ENCODE data around the gene C1GALT1. TPM values are rescaled to one million over a fixed set of nuclear protein-coding genes. Genes with fewer than 3 reads are reported as not detected.

C1GALT1 gene
- total and polyA plus RNA-seq, 2 donors: 12.7 to 28.9 TPM

GRCh38 chr7:7251742-7252141, 69.4 kb downstream of the C1GALT1 start:
- no peaks in the 10 kb centered on the region for H3K27me3 ChIP-seq (ENCODE audit: control insufficient read depth in 2 of 2, insufficient read depth in 1 of 2, low read length in 1 of 2)
- H3K4me3 ChIP-seq (ENCODE audit: low read length in 2 of 2): no peak overlapping the region
- 26% methylated on average over 2 of the region's 2 CpGs for WGBS
- H3K4me1 ChIP-seq (ENCODE audit: control insufficient read depth in 2 of 2, insufficient read depth in 2 of 2, low read length in 2 of 2): no peaks in the 10 kb centered on the region
- H3K27ac ChIP-seq (ENCODE audit: low read depth in 1 of 2, low read length in 1 of 2): no peak overlapping the region
- H3K36me3 ChIP-seq (ENCODE audit: control insufficient read depth in 2 of 2, insufficient read depth in 2 of 2, low read length in 1 of 2): peaks cover 0 to 2% of the 10 kb centered on the region in 2 donors
- peak in 1 of 9 donors; percentile 6 for DNase-seq (ENCODE audit: low read depth in 6 of 9, low spot score in 9 of 9)
- H3K9me3 ChIP-seq (ENCODE audit: control insufficient read depth in 2 of 2, insufficient read depth in 1 of 2, low read length in 1 of 2): no peaks in the 10 kb centered on the region

- over 99% methylated on average over 2 of the region's 2 CpGs for WGBS
- no peak overlapping the region for H3K4me3 ChIP-seq (ENCODE audit: low read length in 2 of 2)
- no peak overlapping the region for H3K27ac ChIP-seq (ENCODE audit: low read depth in 1 of 2, low read length in 1 of 2)
- H3K4me1 ChIP-seq (ENCODE audit: control insufficient read depth in 2 of 2, insufficient read depth in 2 of 2, low read length in 2 of 2): peaks cover 0 to 6% of the 10 kb centered on the region in 2 donors
- DNase-seq (ENCODE audit: low read depth in 6 of 9, low spot score in 9 of 9): no peak
- no peaks in the 10 kb centered on the region for H3K27me3 ChIP-seq (ENCODE audit: control insufficient read depth in 2 of 2, insufficient read depth in 1 of 2, low read length in 1 of 2)
- H3K36me3 ChIP-seq (ENCODE audit: control insufficient read depth in 2 of 2, insufficient read depth in 2 of 2, low read length in 1 of 2): peaks cover 0 to 2% of the 10 kb centered on the region in 2 donors
- H3K9me3 ChIP-seq (ENCODE audit: control insufficient read depth in 2 of 2, insufficient read depth in 1 of 2, low read length in 1 of 2): no peaks in the 10 kb centered on the region
These were observed 72.0 kb downstream of the C1GALT1 start for GRCh38 chr7:7254319-7254718.

- Histone ChIP-seq H3K4me1 (ENCODE audit: control insufficient read depth in 2 of 2, insufficient read depth in 2 of 2, low read length in 2 of 2) (peaks cover 0 to 6% of the 10 kb centered on the region in 2 donors), H3K4me3 (ENCODE audit: low read length in 2 of 2) (no peak overlapping the region), H3K9me3 (ENCODE audit: control insufficient read depth in 2 of 2, insufficient read depth in 1 of 2, low read length in 1 of 2) (no peaks in the 10 kb centered on the region), H3K27ac (ENCODE audit: low read depth in 1 of 2, low read length in 1 of 2) (no peak overlapping the region), H3K36me3 (ENCODE audit: control insufficient read depth in 2 of 2, insufficient read depth in 2 of 2, low read length in 1 of 2) (peaks cover 0 to 2% of the 10 kb centered on the region in 2 donors), H3K27me3 (ENCODE audit: control insufficient read depth in 2 of 2, insufficient read depth in 1 of 2, low read length in 1 of 2) (no peaks in the 10 kb centered on the region)
- WGBS: 97% methylated on average over 5 of the region's 5 CpGs
- no peak for DNase-seq (ENCODE audit: low read depth in 6 of 9, low spot score in 9 of 9)
These were observed 72.6 kb downstream of the C1GALT1 start for GRCh38 chr7:7254908-7255307.

GRCh38 chr7:7256731-7257274, 74.5 kb downstream of the C1GALT1 start:
- Histone ChIP-seq H3K36me3 (ENCODE audit: control insufficient read depth in 2 of 2, insufficient read depth in 2 of 2, low read length in 1 of 2) (no peaks in the 10 kb centered on the region), H3K27ac (ENCODE audit: low read depth in 1 of 2, low read length in 1 of 2) (no peak overlapping the region), H3K4me3 (ENCODE audit: low read length in 2 of 2) (no peak overlapping the region), H3K27me3 (ENCODE audit: control insufficient read depth in 2 of 2, insufficient read depth in 1 of 2, low read length in 1 of 2) (no peaks in the 10 kb centered on the region), H3K9me3 (ENCODE audit: control insufficient read depth in 2 of 2, insufficient read depth in 1 of 2, low read length in 1 of 2) (peaks cover 0 to 4% of the 10 kb centered on the region in 2 donors), H3K4me1 (ENCODE audit: control insufficient read depth in 2 of 2, insufficient read depth in 2 of 2, low read length in 2 of 2) (peaks cover 0 to 6% of the 10 kb centered on the region in 2 donors)
- DNase-seq (ENCODE audit: low read depth in 6 of 9, low spot score in 9 of 9): no peak
- WGBS: 98% methylated on average over 6 of the region's 6 CpGs

GRCh38 chr7:7257899-7258692, 75.8 kb downstream of the C1GALT1 start:
- peaks cover 0 to 4% of the 10 kb centered on the region in 2 donors for H3K9me3 ChIP-seq (ENCODE audit: control insufficient read depth in 2 of 2, insufficient read depth in 1 of 2, low read length in 1 of 2)
- peaks cover 0 to 6% of the 10 kb centered on the region in 2 donors for H3K4me1 ChIP-seq (ENCODE audit: control insufficient read depth in 2 of 2, insufficient read depth in 2 of 2, low read length in 2 of 2)
- 47% methylated on average over 7 of the region's 7 CpGs for WGBS
- no peaks in the 10 kb centered on the region for H3K27me3 ChIP-seq (ENCODE audit: control insufficient read depth in 2 of 2, insufficient read depth in 1 of 2, low read length in 1 of 2)
- peak overlapping the region; percentile 74 to 78 for H3K27ac ChIP-seq (ENCODE audit: low read depth in 1 of 2, low read length in 1 of 2)
- H3K36me3 ChIP-seq (ENCODE audit: control insufficient read depth in 2 of 2, insufficient read depth in 2 of 2, low read length in 1 of 2): no peaks in the 10 kb centered on the region
- peak in 3 of 9 donors; percentile 4 to 36 (median 13) for DNase-seq (ENCODE audit: low read depth in 6 of 9, low spot score in 9 of 9)
- no peak overlapping the region for H3K4me3 ChIP-seq (ENCODE audit: low read length in 2 of 2)

GRCh38 chr7:7261863-7262262, 79.5 kb downstream of the C1GALT1 start:
- H3K27ac ChIP-seq (ENCODE audit: low read depth in 1 of 2, low read length in 1 of 2): no peak overlapping the region
- H3K4me3 ChIP-seq (ENCODE audit: low read length in 2 of 2): no peak overlapping the region
- no peaks in the 10 kb centered on the region for H3K27me3 ChIP-seq (ENCODE audit: control insufficient read depth in 2 of 2, insufficient read depth in 1 of 2, low read length in 1 of 2)
- no peak for DNase-seq (ENCODE audit: low read depth in 6 of 9, low spot score in 9 of 9)
- H3K4me1 ChIP-seq (ENCODE audit: control insufficient read depth in 2 of 2, insufficient read depth in 2 of 2, low read length in 2 of 2): peaks cover 0 to 6% of the 10 kb centered on the region in 2 donors
- peaks cover 0 to 4% of the 10 kb centered on the region in 2 donors for H3K9me3 ChIP-seq (ENCODE audit: control insufficient read depth in 2 of 2, insufficient read depth in 1 of 2, low read length in 1 of 2)
- no peaks in the 10 kb centered on the region for H3K36me3 ChIP-seq (ENCODE audit: control insufficient read depth in 2 of 2, insufficient read depth in 2 of 2, low read length in 1 of 2)

GRCh38 chr7:7263297-7264230, 81.2 kb downstream of the C1GALT1 start:
- Histone ChIP-seq H3K36me3 (ENCODE audit: control insufficient read depth in 2 of 2, insufficient read depth in 2 of 2, low read length in 1 of 2) (no peaks in the 10 kb centered on the region), H3K27me3 (ENCODE audit: control insufficient read depth in 2 of 2, insufficient read depth in 1 of 2, low read length in 1 of 2) (no peaks in the 10 kb centered on the region), H3K4me1 (ENCODE audit: control insufficient read depth in 2 of 2, insufficient read depth in 2 of 2, low read length in 2 of 2) (peaks cover 0 to 2% of the 10 kb centered on the region in 2 donors), H3K4me3 (ENCODE audit: low read length in 2 of 2) (no peak overlapping the region), H3K9me3 (ENCODE audit: control insufficient read depth in 2 of 2, insufficient read depth in 1 of 2, low read length in 1 of 2) (peaks cover 0 to 4% of the 10 kb centered on the region in 2 donors), H3K27ac (ENCODE audit: low read depth in 1 of 2, low read length in 1 of 2) (no peak overlapping the region)
- no peak for DNase-seq (ENCODE audit: low read depth in 6 of 9, low spot score in 9 of 9)
- WGBS: 98% methylated on average over 5 of the region's 5 CpGs

- no peaks in the 10 kb centered on the region for H3K4me1 ChIP-seq (ENCODE audit: control insufficient read depth in 2 of 2, insufficient read depth in 2 of 2, low read length in 2 of 2)
- no peak overlapping the region for H3K27ac ChIP-seq (ENCODE audit: low read depth in 1 of 2, low read length in 1 of 2)
- no peaks in the 10 kb centered on the region for H3K36me3 ChIP-seq (ENCODE audit: control insufficient read depth in 2 of 2, insufficient read depth in 2 of 2, low read length in 1 of 2)
- no peak for DNase-seq (ENCODE audit: low read depth in 6 of 9, low spot score in 9 of 9)
- peaks cover 0 to 4% of the 10 kb centered on the region in 2 donors for H3K9me3 ChIP-seq (ENCODE audit: control insufficient read depth in 2 of 2, insufficient read depth in 1 of 2, low read length in 1 of 2)
- no peak overlapping the region for H3K4me3 ChIP-seq (ENCODE audit: low read length in 2 of 2)
- WGBS: 94% methylated on average over 9 of the region's 9 CpGs
- H3K27me3 ChIP-seq (ENCODE audit: control insufficient read depth in 2 of 2, insufficient read depth in 1 of 2, low read length in 1 of 2): no peaks in the 10 kb centered on the region
These were observed 82.1 kb downstream of the C1GALT1 start for GRCh38 chr7:7264306-7265040.
